ENCODE data around the gene ARHGAP8. TPM values are rescaled to one million over a fixed set of nuclear protein-coding genes. Genes with fewer than 3 reads are reported as not detected.

Gene ARHGAP8
- total and polyA plus RNA-seq, 12 donors: 0.17 to 0.53 (median 0.33) TPM; not detected in 5

- DNase-seq (no peak), ATAC-seq (no peak)
- Histone ChIP-seq H3K4me1 (no peaks in the 10 kb centered on the region), H3K27me3 (peaks cover 0 to 20% (median 0%) of the 10 kb centered on the region in 7 donors), H3K4me3 (no peak overlapping the region), H3K27ac (no peak overlapping the region), H3K9me3 (no peaks in the 10 kb centered on the region), H3K36me3 (no peaks in the 10 kb centered on the region)
- 63 to 69% methylated on average over 10 of the region's 10 CpGs for WGBS, 2 donors
- TF ChIP-seq, protein P1, sequence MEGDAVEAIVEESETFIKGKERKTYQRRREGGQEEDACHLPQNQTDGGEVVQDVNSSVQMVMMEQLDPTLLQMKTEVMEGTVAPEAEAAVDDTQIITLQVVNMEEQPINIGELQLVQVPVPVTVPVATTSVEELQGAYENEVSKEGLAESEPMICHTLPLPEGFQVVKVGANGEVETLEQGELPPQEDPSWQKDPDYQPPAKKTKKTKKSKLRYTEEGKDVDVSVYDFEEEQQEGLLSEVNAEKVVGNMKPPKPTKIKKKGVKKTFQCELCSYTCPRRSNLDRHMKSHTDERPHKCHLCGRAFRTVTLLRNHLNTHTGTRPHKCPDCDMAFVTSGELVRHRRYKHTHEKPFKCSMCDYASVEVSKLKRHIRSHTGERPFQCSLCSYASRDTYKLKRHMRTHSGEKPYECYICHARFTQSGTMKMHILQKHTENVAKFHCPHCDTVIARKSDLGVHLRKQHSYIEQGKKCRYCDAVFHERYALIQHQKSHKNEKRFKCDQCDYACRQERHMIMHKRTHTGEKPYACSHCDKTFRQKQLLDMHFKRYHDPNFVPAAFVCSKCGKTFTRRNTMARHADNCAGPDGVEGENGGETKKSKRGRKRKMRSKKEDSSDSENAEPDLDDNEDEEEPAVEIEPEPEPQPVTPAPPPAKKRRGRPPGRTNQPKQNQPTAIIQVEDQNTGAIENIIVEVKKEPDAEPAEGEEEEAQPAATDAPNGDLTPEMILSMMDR (IDR thresholded peaks at IDR 0.05): no peak
- intact Hi-C loops (cut with DNase I): no loop called here
Observed at GRCh38 chr22:44783091-44783490, 30.7 kb downstream of the ARHGAP8 start.

DNA sequence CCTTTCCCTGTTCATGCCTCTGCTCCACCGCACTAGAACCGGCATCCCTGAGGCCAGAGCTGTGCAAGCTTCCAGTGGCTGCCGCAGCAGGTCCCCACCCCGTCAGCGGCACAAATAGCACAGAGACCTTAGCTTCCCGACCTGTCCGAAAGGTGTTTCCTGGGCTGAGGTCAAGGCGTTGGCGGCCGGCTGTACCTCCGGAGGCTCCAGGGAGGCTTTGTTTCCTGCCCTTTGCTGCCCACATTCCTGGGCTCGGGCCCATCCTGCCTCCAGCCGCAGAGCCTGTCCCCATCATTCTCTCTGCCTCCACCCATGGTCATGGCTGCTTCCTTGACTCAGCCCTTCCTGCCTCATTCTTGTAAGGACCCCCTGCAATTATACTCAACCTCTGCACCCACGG is 31.2 kb downstream of the ARHGAP8 start:
- TF ChIP-seq, protein P1 (IDR thresholded peaks at IDR 0.05): no peak
- intact Hi-C loops (cut with DNase I): no loop called here
- peak in 1 of 8 donors; percentile 7 for ATAC-seq

DNA sequence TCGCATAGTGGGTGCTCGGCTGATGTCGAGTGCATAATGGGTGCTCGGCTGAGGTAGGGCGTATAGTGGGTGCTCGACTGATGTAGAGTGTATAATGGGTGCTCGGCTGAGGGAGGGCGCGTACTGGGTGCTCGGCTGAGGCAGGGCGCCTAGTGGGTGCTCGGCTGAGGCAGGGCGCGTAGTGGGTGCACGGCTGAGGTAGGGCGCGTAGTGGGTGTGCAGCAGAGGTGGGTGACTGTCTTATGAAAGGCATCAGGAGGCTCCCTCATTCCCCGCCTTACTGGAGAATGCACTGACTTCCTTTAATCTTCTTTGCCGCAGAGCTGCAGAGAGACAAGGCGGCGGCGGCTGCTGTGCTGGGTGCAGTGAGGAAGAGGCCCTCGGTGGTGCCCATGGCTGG is 33.8 kb downstream of the ARHGAP8 start:
- no peak for ATAC-seq
- no peak for DNase-seq
- TF ChIP-seq, protein P1 (IDR thresholded peaks at IDR 0.05): no peak
- no peaks in the 10 kb centered on the region for H3K36me3 ChIP-seq
- H3K4me1 ChIP-seq: no peaks in the 10 kb centered on the region
- WGBS, 2 donors: 85 to 91% methylated on average over 23 of the region's 23 CpGs
- intact Hi-C loops (cut with DNase I): no loop called here
- peaks cover 0 to 10% (median 0%) of the 10 kb centered on the region in 11 donors for H3K9me3 ChIP-seq
- no peak overlapping the region for H3K27ac ChIP-seq
- no peak overlapping the region for H3K4me3 ChIP-seq
- H3K27me3 ChIP-seq: peaks cover 0 to 14% (median 0%) of the 10 kb centered on the region in 7 donors

More for the DNA sequence above, 31.2 kb downstream of the ARHGAP8 start:
- H3K36me3 ChIP-seq: no peaks in the 10 kb centered on the region
- H3K27me3 ChIP-seq: peaks cover 0 to 20% (median 0%) of the 10 kb centered on the region in 7 donors
- no peak overlapping the region for H3K4me3 ChIP-seq
- 44 to 45% methylated on average over 14 of the region's 14 CpGs for WGBS, 2 donors
- peaks cover 0 to under 1% (median 0%) of the 10 kb centered on the region in 11 donors for H3K9me3 ChIP-seq
- no peak overlapping the region for H3K27ac ChIP-seq
- no peaks in the 10 kb centered on the region for H3K4me1 ChIP-seq
- no peak for DNase-seq

DNA sequence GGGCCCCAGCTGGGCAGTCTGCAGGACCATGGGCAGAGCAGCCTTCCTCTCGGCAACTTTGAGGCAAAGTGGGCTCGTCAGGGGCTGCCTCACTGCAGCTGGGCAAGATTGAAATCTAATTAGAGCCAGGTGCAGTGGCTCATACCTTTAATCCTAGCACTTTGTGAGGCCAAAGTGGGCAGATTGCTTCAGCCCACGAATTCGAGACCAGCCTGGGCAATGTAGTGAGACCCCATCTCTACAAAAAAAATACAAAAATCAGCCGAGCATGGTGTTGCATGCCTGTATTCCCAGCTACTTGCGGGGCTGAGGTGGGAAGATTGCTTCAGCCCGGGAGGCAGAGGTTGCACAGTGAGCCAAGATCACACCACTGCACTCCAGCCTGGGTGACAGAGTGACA is 34.2 kb downstream of the ARHGAP8 start:
- no peak for ATAC-seq
- WGBS, 2 donors: 73 to 77% methylated on average over 7 of the region's 7 CpGs
- TF ChIP-seq, protein P1 (IDR thresholded peaks at IDR 0.05): no peak

More for the DNA sequence above, 34.2 kb downstream of the ARHGAP8 start:
- Histone ChIP-seq H3K4me1 (no peaks in the 10 kb centered on the region), H3K9me3 (peaks cover 0 to 10% (median 0%) of the 10 kb centered on the region in 11 donors), H3K27me3 (peaks cover 0 to 14% (median 0%) of the 10 kb centered on the region in 7 donors), H3K27ac (no peak overlapping the region), H3K4me3 (no peak overlapping the region), H3K36me3 (no peaks in the 10 kb centered on the region)
- no peak for DNase-seq
- intact Hi-C loops (cut with DNase I): no loop called here
